CD4-positive, alpha-beta T cell treated with Interleukin-4 for 1 hour (primary cell): ENCODE measurements around the gene USHBP1.
A peak's percentile ranks its signal among the peaks of the same experiment; 100 is the strongest.

Experiments
- DNase-seq, 2 donors: peaks; one replicate each; pipeline ENCODE4 v3.0.0-alpha.2; 2020 to 2022

The USHBP1 gene

DNA sequence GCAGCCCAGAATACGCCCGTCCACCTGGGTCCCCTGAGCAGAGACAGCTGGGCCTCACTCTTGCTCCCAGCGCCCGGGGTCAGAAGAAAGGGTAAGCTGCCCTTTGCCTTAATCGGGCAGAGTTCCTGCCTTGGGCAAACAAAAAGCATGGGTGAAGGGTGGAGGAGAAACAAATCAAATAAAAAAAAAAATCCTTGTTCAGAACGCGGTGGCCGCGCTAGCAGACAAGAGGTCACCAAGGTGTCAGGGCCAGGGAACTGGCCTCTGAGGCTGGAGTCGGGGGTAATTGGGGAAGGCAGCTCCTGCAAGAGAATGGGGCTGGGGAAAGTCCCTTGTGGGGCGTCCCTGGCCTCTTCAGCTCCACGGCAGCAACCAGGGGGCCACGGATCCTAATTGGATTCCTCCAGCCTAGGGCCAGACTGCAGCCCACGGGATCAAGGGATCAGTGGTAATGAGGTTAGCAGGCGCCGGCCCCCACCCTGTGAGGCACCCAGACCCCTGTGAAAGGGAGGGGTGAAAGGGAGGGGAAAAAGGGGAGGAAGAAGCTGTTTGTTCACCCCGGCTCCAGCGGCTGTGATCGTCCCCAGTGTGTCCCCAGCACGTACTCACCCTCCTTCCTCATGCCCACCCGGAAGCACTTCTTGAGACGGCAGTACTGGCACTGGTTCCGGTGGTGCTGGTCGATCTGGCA lies 24.3 kb downstream of the USHBP1 start:
- no peak for DNase-seq

DNA sequence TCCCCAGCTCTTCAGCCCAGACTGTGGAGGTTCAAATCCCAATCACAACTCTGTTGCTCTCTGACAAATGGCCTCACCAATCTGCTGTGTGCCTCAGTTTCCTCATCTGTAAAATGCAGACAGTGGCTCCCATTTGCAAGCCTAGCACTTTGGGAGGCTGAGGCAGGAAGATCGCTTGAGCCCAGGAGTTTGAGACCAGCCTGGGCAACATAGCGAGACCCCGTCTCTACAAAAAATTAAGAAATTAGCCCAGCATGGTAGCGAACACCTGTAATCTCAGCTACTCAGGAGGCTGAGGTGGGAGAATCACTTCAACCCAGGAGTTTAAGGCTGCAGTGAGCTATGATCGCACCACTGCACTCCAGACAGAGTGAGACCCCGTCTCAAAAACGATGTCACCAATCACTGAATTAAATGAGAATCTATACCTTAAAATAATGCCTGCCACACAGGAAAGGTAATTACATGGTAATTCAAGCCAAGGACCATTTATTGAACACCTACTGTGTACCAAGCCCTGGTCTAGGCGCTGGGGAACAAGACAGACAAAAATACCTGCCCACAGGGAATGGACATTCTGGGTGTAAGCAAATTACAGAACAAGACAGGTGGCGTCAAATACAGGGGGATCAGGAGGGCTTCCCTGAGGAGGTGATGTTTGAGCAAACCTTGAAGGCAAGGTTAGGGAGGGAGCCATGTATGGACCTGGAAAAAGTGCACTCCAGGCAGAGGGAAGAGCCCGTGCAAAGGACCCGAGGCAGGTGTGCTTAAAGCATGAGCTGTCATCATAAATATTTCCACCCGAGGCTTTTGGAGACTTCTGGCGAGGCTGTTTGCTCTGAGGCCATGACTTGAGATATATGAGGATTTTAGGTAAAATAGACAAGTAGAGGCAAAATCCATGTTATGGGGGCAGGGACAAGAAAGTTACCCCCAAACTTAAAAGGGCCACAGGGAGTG lies 26.5 kb downstream of the USHBP1 start:
- DNase-seq = no peak

DNA sequence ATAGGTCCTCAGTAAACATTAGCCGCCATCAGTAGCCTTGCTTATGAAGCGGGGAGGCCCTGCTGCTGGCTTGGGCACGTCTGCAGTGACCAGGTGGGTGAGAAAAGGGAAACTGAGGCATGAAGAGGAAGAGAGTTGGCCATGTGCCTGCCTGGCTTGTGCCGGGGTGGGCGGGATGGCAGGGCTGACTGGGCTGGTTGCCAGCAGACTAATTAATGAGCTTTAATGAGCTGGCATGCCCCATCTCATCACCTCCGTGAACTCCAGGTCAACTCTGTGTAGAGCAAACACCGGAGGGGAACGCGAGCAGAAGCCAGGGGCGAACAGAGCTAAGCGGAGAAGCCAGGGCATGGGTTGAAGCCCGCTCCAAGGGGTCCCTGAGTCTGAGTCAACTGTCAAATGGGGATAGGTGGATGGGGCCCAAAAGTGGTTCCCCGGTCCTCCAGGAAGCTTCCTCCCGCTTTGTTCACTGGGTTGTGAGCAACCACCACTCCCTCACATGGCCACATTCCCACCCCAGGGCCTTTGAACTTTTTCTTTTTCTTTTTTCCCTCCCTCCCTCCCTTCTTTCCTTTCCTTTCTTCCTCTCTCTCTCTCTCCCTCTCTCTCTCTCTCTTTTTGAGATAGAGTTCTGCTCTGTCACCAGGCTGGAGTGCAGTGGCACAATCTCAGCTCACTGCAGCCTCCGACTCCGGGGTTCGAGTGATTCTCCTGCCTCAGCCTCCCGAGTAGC lies 27.6 kb downstream of the USHBP1 start:
- no peak for DNase-seq

DNA sequence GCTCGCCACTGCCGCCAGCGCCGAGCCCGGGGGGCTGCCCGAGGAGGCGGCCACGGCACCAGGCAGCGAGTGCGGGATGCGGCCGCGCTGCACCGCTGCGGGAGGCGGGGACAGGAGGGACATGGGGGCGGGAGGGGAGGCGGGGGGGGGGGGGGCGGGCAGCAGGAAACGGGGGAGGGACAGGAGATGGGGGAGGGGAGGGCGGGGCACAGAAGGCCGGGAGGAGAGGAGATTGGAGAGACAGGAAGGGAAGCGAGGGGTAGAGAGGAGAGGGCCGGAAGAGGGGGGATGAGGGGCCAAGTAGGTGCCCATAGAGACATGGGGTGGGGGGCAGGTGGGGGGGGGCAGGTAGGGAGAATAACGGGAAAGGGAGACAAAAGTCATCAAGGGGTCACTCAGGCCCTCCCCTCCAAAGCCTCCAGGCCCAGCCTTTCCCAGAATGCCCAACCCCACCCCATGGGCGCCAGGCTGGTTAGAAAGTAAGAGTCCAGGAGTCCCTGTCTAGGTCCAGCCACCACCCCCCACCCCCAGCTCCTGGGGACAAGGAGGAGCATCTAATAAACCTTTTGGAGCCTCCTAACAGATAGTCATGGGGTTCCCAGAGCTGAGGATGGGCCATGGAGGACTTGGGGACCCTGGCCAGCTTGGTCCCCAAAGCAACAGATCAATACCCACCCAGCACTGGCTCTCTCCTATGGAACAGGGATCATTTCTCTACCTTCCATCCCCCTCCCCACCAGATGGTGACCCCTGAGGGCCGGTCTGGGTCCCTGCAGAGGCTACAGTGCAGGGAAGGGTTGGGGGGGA lies 28.4 kb downstream of the USHBP1 start:
- DNase-seq = no peak

DNA sequence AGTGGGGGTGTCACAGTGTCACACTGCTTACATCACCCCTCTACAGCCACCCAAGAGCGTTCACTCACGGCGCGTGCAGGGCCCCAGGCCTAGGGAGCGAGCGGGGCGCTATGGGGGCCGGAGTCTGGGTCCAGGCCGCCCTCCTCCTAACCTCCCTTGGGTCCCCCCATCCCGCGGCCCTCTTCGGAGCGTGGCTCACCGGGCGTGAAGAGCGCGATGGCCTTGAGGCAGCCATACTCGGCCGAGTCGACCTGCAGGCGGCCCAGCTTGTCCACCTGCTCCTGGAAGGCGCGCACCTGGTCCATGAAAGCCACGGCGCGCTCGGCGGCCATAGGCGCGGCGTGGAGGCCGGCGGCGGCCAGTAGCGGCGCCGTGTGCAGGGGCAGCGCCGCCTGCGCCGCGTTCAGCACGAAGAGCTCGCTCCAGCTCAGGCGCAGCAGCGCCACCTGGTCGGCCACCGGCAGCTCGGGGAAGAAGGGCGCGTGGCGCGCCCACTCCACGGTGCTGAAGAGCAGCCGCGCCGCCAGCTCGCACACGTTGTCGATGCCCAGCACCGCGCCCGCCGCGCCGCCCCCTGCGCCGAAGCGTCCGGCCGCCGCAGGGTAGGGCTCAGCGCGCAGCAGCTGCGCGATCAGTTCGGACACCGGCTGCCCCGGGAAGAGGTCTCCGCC lies 29.1 kb downstream of the USHBP1 start:
- peak; percentile 75 to 77 for DNase-seq

DNA sequence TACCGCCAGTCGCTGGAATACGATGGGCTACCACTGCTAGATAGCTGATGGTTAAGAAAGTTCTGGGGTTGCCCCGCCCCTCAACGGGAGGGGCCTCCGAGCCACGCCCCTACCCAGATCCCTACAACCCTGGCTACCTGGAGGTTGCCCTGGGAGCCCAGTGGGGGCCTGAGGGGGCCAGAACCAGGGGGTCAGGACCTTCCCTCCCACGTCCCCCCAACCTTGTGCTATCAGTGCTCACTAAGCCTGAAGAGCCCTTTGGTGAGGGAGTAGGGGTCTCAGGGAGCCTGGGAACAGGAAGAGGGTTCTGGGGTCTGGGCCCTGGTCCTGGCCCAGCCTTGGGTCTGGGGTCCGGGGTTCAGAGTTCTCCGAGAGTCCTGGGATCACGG lies 29.6 kb downstream of the USHBP1 start:
- DNase-seq = peak; percentile 50 to 66

DNA sequence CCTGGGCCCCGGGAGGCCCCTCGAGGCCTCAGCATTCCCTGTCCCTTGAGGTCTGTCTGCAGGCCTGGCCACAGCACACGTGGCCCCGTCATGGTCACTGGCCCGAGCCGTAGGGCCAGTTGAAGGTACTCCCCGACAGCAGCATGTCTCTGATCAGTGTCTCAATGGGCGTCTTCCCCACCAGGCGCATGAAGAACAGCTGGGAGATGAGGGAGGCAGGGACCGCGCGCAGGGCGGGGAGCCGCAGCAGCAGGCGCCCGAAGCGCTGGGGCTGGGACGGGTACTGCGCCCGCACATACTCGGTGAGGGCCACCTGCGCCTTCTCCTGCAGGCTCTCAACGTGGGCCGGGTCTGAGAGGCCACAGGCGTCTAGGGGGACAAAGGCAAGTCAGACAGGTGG lies 32.3 kb downstream of the USHBP1 start:
- no peak for DNase-seq

DNA sequence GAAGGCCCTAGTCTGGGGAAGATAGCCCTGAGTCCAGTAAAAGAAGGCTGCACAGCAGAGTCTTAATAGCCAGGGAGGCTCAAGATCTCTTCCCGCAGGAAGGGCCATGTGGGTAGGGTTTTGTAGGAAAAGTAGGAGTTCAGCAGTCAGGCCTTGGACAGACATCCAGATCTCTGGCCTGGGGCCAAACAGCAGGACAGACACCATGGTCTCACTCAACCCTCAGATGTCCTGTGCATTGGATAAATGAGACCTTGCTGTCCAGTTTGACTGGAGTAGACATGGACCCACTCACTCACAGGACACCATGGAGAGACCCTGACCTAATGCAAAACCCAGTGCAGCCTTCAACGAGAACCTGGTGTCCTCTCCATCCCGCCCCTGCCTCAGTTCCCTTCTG lies 34.7 kb downstream of the USHBP1 start:
- no peak for DNase-seq

DNA sequence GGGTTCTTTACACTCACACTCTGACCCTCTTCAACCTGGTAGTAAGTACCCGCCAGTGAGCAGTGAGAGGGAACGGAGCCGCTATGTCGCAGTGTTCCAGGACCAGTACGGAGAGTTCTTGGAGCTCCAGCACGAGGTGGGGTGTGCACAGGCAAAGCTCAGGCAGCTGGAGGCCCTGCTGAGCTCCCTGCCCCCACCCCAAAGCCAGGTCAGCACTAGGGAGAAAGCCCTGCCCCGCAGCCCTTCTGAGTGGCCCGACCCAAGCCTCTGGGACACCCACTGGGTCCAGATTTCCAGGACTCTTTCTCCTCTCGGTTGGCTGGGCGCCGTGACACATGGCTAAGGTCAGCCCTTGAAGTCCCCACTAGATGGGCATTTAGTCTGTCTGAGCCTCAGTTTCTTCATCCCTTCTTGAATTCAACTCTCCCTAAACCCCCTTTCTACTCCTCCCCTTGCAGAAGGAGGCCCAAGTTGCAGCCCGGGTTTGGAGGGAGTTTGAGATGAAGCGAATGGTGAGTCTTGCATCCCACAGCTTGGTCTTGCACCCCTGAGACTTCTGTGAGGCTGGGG lies 36.7 kb downstream of the USHBP1 start:
- DNase-seq = no peak

DNA sequence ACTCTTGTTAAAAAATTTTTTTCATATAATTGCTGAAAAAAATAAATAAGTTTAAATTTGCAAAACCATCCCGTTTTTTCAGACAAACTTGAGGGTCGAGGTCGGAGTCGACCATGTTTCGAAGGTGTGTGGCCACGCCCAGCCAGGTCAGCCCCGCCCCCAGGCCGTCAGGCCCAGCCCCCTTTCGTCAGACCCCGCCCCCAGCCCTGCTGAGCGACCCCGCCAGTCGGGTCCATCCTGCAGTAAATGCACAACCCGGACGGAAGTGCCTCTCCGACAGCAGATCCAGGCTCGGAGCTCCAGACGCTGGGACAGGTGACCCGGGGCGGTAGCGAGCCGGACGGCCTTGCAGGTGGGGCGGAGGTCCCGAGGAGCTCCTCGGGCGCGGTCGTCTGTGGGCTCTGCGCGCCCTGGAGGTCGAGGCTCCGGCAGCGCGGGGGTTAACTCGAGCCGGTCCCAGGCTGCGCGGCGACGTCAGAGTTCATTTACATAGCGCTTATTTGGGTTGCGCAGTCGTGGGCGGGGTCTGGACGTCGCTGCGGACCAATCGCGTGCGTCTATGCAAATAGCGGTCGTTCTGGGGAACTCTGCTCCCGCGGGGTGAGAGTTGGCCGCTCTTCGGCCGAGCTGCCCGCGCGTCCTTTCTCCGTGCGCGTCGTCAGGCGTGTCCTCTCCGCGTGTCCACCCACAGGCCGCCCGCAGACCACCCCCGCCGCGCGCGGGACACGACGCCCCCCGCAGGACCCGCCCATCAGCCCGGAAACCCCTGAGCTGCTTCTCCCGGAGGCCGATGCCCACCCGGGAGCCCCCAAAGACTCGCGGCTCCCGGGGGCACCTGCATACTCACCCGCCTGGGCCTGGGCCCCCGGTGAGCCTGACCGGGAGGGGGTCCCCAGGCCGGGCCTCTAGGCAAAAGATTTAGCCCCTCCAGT lies 38.3 kb downstream of the USHBP1 start, which contains the start of gene OCEL1:
TSS of gene OCEL1 (plus strand) at position 225 of the 932 bp plus-strand sequence. CDS start at position 247, 22 bp downstream.
- peak; percentile 97 for DNase-seq

DNA sequence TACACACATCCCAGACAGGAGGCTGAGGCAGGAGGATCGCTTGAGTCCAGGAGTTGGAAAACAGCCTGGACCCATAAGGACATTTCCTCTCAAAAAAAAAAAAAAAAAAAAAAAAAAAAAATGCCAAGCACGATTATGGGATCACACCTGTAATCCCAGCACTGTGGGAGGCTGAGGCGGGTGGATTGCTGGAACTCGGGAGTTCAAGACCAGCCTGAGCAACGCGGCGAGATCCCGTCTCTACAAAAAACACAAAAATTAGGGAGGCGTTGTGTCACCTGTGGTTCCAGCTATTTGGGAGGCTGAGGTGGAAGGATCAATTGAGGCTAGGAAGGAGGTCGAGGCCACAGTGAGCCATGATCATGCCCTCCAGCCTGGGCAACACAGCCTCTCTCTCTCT lies 39.5 kb downstream of the USHBP1 start:
- DNase-seq = no peak

DNA sequence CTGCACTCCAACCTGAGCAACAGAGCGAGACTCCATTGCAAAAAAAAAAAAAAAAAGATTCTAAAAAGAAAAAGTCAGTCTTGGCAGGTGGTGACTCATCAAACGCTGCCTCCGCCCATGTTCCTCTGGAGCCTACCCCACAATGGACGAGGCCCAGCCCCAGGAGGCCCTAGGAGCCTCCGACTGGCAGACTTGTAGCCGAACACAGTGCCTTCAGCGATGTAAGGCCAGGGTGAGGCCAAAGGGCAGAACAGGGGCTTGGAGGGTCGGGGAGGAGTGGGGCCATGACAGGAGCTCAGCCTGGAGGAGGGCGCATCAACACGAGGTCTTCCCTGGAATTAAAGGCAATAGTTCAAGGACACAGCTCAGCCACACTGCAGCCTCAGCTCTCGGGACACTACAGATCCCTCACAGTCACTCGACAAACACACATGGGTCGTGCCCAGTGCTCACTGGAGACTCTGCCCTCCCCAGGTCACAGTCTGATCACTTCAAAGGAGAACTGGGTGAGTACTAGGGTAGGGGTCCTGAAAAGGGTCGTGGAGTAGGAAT lies 44.3 kb downstream of the USHBP1 start:
- peak in 1 of 2 donors; percentile 29 for DNase-seq

DNA sequence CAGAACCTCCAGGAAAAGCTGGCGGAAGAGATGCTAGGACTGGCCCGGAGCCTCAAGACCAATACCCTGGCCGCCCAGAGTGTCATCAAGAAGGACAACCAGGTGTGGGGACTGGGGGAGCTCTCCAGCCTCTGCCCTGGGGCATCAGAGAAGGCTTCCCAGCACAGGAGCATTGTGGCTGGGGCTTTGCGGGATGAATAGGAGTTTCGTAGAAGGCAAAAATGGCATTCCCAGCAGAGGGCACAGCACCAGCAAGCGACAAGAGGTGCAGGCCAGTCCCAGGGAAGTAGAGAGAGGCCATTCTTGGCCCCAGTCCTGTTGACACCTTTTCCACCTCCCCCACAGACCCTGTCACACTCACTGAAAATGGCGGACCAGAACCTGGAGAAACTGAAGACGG lies 45.3 kb downstream of the USHBP1 start:
- DNase-seq = no peak

DNA sequence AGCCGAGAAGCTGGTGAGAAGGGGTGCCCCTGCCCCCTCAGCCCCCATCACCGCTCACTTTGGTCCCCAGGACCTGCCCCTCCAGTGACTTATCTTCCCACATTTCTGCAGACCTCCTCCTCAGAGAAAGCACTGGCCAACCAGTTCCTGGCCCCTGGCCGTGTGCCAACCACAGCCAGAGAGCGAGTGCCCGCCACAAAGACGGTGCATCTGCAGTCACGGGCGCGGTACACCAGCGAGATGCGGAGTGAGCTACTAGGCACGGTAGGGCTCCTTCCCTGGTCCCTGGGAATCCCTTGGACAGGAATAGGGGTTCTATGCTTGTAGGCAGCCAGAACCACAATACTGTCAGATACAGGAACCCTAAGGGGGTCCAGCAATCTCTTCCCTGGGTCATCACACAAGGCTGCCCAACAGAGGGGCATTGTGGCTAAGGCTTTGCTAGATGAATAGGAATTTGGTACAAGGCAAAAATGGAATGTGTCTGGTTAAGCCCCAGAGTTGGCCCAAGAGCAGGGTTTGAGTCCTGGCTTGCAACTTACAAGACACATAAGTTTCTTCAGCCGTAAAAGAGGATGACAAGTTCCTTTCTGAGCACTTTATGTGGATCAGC lies 48.4 kb downstream of the USHBP1 start:
- no peak for DNase-seq

DNA sequence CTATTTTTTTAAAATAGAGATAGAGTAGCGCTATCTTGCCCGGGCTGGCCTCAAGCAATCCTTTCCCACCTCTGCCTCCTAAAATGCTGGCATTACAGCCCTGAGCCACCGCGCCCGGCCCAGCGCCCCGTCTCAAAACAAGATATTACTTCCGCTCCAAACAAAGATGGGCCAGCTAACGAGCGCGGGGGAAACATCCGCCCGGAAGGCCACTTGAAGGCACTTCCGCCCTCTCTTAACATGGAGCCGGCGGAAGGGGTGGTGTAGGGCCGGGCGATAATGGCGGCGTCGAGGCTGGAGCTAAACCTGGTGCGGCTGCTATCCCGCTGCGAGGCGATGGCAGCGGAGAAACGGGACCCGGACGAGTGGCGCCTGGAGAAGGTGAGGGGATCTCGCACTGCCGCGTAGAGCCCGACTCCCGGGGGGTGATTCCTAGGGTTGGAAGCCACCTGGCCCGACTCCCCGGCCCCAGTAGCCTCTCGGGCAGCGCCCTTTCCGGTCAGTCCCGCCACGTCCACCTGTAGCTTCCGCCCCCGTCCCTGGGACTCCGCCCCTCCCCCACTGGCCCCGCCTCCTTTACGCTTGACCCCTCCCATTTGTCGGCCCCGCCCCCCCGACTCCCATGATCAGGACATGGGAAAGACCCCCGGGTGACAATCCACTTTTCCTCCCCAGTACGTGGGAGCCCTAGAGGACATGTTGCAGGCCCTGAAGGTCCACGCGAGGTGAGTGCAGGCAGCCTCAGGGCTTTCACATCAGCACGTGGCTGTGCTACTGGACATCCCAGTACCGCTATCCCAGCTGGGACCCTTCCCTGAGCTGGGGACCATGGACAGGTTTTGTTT lies 49.2 kb downstream of the USHBP1 start, which contains the start of gene USE1:
TSS of gene USE1 (plus strand) at position 231 of the 845 bp plus-strand sequence. CDS start at position 280, 49 bp downstream.
- peak; percentile 91 for DNase-seq

DNA sequence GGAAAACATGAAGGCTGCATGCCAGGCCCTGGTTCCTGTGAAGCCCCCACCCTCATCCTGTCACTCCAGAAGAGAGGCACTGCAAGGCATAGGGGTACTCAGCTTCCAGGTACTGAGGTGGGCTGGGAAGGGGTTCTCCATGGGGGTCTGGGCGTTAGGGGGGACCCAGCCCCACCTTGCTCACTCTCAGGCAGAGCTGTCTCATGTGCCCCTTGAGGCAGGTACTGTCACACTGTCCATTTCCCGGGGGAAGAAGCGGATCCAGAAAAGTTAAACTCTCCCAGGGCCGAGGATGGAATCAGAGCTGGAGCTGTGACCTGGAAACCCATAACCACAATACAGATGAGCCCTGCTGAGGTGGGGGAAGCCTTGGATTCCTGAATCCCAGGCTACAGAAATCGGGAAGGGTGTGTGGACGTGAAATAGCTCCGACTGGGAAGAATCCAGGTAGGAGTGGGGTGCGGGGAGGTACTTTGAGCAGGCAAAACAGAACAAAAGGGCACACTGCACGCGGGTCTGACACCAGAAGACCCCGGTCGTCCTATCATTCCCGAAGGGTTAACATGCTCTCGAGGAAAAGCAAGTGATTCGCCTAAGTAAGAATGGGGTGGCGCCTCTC lies 49.9 kb downstream of the USHBP1 start:
- no peak for DNase-seq

DNA sequence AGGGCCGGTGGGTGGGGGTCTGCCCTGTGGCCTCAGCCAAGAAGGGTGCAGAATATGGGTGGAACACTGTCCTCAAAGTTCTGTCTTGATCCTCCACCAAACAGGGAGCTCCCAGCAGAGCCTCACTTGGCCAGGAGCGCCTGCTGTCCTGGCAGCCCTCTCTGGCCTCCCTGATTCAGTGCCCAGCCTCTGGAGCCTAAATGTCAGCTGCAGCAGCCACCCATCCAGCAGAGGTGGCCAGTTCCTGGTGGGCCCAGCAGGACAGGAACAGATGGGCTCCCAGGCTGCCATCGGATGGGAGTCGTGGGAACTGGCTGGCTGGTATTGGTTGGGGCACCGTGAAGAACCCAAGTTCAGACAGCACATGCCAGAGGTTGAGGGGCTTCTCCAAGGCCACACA lies 51.2 kb downstream of the USHBP1 start:
- no peak for DNase-seq
